HG02938 (cell line): ENCODE measurements around the gene EXOC2.
A peak's percentile ranks its signal among the peaks of the same experiment; 100 is the strongest.
"Not testable (repeated sequence)": the region's sequence is repeated elsewhere in the genome, so short reads cannot be mapped to it uniquely, and the experiment has no call there.

Experiments used
- ATAC-seq: cut with Tn5 transposase; IDR thresholded peaks from one replicate; pipeline ENCODE4 v1.9.1; 2021; ENCODE audit warnings: mild to moderate bottlenecking, moderate library complexity; ENCODE audit not compliant: unreplicated experiment

Gene EXOC2

GRCh38 chr6:683742-684440, 9.0 kb downstream of the EXOC2 start:
- peak; percentile 56 for ATAC-seq

DNA sequence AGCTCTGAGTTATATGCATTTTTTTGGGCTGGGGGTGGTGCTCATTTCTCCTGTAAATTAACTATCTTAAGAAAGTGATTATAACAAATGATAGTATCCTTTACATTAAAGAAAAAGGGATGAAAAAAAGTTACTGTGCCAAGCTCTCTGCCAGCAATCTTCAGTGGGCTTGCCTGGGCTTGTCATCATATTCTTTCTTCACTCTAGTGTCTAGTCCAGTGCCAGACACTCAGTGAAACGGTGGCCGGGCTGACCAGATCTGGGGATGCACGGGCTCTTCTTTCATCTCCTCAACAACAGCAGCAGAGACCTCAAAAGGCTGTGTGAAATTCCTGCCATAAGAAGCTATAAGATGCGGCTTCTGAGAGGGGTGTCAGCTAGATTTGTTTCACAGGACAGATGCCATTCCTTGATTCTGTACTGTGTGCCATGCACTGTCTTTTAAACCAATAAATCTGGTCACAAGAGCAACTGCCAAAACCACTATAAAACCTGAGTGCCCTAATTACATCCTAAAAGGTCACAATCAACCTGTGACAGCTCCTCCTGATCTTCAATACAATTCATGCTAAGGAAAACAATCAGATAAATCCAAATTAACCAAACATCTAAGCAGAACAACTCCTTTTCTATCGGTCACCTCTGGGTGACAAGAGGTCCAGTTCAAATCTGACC, 12.1 kb downstream of the EXOC2 start:
- no peak for ATAC-seq

DNA sequence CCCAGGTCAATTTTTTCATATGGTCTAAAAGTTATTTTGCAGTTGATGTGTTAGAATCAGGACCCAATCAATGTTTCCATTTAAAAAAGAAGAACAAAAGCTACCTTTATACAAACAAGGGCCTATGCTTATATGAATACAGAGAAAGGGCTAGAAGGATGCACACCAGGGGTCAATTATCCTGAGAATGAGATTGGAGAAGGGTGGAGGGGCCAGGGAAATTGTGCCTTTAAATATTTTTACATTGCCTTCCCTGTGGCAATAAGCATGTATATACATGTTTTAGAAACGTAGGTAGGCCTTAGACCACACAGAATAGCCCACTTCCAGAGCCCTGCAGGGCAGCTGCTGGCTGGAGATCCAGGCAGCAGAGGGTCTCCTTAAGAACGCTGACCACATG, 12.7 kb downstream of the EXOC2 start:
- no peak for ATAC-seq

GRCh38 chr6:679282-679681, 13.7 kb downstream of the EXOC2 start:
- ATAC-seq = no peak

- no peak for ATAC-seq
These were observed 14.4 kb downstream of the EXOC2 start for GRCh38 chr6:678520-678919.

DNA sequence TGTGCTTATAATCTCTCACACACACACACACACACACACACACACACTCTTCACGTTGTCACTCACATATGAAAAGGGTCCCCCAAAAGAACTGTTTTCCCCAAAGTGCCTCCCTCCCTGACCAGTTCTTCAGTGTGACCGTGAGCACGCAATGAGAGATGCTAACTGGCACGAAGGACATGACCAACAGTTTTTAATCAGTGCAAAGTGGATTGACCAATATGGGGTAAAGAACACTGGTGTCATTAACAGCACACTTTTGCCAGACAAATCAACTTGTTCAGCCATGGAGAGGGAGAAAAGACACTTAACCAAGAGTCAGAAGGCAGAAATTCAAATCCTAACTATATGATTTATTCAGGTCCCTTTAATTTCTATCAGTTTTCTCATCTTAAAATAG, 15.0 kb downstream of the EXOC2 start:
- ATAC-seq = no peak

DNA sequence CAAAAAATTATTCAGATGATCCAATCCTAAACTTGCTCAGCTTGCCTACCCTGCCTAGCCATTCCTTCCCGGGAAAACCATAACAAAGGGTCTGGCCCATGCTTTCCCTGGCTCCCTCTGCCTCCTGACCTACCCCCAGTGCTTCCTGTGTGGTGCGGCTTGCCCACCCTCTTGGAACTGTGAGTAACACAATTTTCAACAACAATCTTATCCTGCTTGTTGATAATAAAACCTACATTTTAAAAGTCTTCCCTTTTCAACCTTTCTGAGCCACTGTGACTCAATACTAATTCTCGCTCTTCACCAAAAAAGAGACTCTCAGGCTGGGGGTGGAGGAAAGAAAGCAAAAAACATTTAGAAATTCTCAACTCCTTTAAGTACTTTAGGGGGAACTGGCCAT, 18.0 kb downstream of the EXOC2 start:
- ATAC-seq = no peak

DNA sequence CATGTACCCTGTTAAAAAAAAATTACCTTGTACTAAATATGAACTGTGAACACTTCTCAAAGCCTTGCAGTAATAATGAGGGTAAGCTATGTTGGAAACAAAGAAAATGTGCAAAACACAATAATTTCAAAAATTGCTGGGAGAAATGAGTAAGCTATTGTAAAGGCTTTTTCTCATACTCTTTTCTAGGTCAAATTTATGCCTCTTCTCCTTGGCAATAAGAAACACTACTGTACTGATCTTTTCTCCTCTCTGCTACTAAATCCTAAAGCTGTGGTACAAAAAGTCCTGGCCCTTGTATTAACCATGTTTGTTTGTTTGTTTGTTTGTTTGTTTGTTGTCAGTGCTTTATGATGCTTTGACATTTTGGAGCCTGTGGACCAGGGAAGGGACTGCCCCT, 18.5 kb downstream of the EXOC2 start:
- ATAC-seq = no peak

DNA sequence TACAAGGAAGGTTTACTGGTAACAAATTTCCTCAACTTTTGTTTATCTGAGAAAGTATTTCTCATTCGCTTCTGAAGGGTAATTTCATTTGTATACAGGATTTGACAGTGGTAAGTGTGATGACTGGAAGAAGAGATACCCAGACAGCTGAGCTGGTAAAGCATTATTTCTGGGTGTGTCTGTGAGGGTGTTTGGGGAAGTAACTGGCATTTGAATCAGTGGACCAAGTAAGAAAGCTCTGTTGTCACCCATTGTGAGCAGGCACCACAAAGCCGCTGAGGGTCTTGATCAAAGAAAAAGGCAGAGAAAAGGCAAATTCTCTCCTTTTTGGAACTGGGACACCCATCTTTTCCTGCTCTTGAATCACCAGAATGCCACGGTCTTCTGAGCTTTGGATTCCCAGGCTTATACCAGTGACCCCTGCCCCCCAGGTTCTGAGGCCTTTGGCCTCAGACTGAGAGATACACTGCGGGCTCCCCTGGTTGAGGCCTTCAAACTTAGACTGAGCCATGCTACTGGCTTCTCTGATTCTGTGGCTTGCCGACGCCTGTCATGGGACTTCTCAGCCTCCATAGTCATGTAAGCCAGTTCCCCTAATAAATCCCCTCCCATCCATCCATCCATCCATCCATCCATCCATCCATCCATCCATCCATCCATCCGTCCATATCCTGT, 25.5 kb downstream of the EXOC2 start:
- ATAC-seq = no peak

- no peak for ATAC-seq
These were observed 27.3 kb downstream of the EXOC2 start for GRCh38 chr6:665403-666267.

GRCh38 chr6:663788-664187, 29.2 kb downstream of the EXOC2 start:
- ATAC-seq = not testable (repeated sequence)

- no peak for ATAC-seq
These were observed 33.0 kb downstream of the EXOC2 start for GRCh38 chr6:659716-660581.

DNA sequence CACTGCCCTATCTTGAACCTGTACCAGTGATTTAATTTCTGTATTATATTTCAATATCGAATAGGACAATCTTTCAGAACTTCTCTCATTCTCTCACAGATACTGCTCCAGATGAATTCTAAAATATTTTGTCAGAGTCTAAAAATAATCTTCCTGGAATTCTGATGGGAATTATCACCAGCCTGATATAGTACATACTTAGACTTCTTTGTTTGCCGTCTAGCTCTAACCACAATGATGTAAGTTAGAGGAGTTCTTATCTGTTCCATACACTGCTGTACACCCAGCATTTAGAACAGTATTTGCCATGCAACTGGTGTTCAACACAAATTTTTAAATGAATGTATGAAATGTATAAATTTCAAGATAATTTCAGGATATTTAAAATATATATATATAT, 34.7 kb downstream of the EXOC2 start:
- no peak for ATAC-seq

GRCh38 chr6:657743-658142, 35.2 kb downstream of the EXOC2 start:
- ATAC-seq = no peak

DNA sequence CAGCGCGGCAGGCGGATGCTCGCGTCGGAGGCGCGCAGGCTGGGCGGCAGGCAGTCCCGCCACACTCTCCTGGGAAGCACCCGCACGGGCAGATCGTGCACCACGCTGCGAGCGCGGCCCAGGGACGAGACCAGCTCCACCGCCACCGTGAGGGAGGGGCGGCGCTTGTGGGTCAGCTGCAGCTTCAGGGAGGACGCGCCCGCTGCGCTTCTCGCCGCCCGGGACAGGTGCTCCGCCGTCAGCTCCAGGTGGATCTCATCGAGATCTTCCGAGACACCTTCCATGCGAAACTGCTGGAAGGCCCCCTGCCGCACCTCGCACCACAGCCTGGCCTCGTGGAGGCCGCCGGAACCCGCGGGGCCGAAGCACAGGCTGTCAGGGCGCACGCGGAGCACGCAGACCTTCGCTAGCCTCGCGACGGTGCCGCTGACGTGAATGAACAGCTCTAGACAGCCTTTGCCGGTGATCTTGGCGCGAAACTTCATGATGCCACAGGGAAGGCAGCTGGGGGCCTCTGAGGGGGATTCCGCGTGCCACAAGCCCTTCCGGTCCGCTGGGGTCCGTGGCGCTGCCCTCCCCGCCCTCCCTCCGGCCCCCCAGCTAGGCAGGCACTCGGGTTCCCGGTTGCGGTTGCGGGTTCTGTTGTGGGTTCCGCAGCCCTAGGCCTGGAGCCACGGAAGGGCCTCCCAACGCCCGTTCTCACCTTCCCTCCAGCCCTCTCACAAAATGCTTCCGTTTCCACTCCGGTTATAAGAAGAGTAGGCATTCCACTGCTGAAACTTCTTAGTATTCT, 36.3 kb downstream of the EXOC2 start, which contains the start of gene HUS1B:
Gene HUS1B (minus strand): TSS at position 641 of the 793 bp plus-strand sequence. CDS start 156 bp downstream, at position 485.
- ATAC-seq = no peak

DNA sequence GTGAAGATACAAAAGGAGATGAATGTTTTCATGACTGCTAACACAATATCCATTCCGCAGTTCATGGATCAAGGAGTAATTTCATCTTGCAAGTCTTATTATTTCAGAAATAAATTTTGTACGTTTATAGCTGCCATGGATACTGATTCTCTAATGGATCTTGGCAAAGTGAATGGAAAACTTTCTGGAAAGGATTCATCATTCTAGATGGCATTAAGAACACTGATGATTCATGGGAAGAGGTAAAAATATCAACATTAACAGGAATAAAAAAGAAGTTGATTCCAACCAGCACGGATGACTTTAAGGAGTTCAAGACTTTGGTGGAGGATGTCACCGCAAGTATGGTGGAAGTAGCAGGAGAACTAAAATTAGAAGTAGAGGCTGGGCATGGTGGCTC, 38.8 kb downstream of the EXOC2 start:
- no peak for ATAC-seq

DNA sequence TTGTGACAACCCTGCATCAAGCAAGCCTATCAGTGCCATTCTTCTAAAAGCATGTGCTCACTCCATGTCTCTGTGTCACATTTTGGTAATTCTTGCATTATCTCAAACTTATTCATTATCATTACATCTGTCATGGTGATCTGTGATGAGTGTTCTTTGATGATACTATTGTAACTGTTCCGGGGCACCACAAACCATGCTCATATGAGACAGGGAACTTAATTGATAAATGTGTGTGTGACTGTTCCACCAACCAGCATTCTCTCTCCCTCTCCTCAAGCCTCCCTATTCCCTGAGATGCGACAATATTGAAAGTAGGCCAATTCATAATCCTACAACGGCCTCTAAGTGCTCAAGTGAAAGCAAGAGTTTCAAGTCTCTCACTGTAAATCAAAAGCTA, 40.1 kb downstream of the EXOC2 start:
- ATAC-seq = no peak

GRCh38 chr6:650098-650497, 42.8 kb downstream of the EXOC2 start:
- ATAC-seq = no peak

- no peak for ATAC-seq
These were observed 50.1 kb downstream of the EXOC2 start for GRCh38 chr6:642805-643204.
